Psoas muscle (tissue), 8 donors: Measurements from ENCODE around the gene SMAD1. TPM values are rescaled to one million over a fixed set of nuclear protein-coding genes. Genes with fewer than 3 reads are reported as not detected.

ENCODE experiments used
- ATAC-seq, 4 donors: fragments of 200-7000 bp; cut with Tn5 transposase; one replicate each; pipeline ENCODE4 v1.9.1; 2020; ENCODE audit warnings: moderate library complexity in 3 of 4, mild to moderate bottlenecking in 2 of 4
- DNase-seq, 2 donors: peaks; one replicate each; pipeline ENCODE4 v3.0.0-alpha.2; 2020
- H3K27ac ChIP-seq: fragments of 200-600 bp; one replicate; pipeline ENCODE4 v1.8.0; 2022
- H3K27me3 ChIP-seq, 3 donors: fragments of 200-600 bp in 1 of 3; one replicate each; pipeline versions ENCODE4 v1.6.1 to v1.8.0; 2013 to 2022; ENCODE audit warnings: low read length in 2 of 3, mild to moderate bottlenecking in 2 of 3, moderate library complexity in 1 of 3; ENCODE audit not compliant: insufficient read depth in 3 of 3
- H3K36me3 ChIP-seq, 2 donors: fragments of 200-600 bp in 1 of 2; one replicate each; pipeline versions ENCODE4 v1.6.1 to v1.8.0; 2013 to 2022; ENCODE audit warnings: low read depth in 1 of 2, mild to moderate bottlenecking in 1 of 2, moderate library complexity in 1 of 2; ENCODE audit not compliant: insufficient read depth in 1 of 2
- H3K4me1 ChIP-seq: fragments of 200-600 bp; one replicate; pipeline ENCODE4 v1.8.0; 2022
- H3K4me3 ChIP-seq: fragments of 200-600 bp; one replicate; pipeline ENCODE4 v1.8.0; 2022; ENCODE audit warnings: mild to moderate bottlenecking
- H3K9me3 ChIP-seq: fragments of 200-600 bp; one replicate; pipeline ENCODE4 v1.8.0; 2022
- CTCF ChIP-seq: fragments of 200-600 bp; IDR thresholded peaks from one replicate; pipeline ENCODE4 v1.8.0; 2022; ENCODE audit warnings: antibody characterized with exemption
- WGBS, 3 donors: extraction: QIAGEN DNeasy Blood & Tissue Kit; methylation state at CpG; one replicate each; pipeline versions ENCODE4 v1.1.6 to v1.1.7; 2013; 5-methylcytosine and 5-hydroxymethylcytosine counted together
- intact Hi-C, 2 donors: fragments of 100-400 bp; cut with DNase I; formaldehyde crosslinking; loops; one replicate each; pipeline versions ENCODE4 v1.11.0 to v1.14.2; 2022
- polyA plus RNA-seq, 3 donors: library from polyadenylated mRNA; stranded (reverse); fragments of 200-250 nt; gene quantifications; one replicate each; pipeline ENCODE4 v1.2.3, GENCODE V29; 2013
- total RNA-seq, 4 donors: library from RNA; stranded (reverse); fragmentation: NEBNext Ultra II Directional in 2 of 4; extraction: Animal tissue kit (Norgen Biotek cat#: 25700) in 2 of 4; gene quantifications; one replicate each; pipeline versions ENCODE4 v1.2.1 to v1.2.4, GENCODE V29; 2021 to 2023
- donor health status: healthy with polysubstance abuse.
- donor health status: DM: no; HTN: no; CAD: no; lungs with moderate emphysema.
- donor health status: Bipolar disorder and iron deficiency.
- donor health status: healthy.
- donor health status: DM: yes; HTN: yes; CAD: no.
- donor health status: DM: no; HTN: no; CAD: no.
- donor health status: DM: no; HTN: no; CAD: no.
- donor health status: DM: yes; HTN: yes; CAD: no.

Gene SMAD1
- total and polyA plus RNA-seq, 7 donors = 5.0 to 30.6 (median 17.2) TPM

GRCh38 chr4:145490361-145490760 is 8.7 kb downstream of the SMAD1 start:
- ATAC-seq (no peak), DNase-seq (no peak)
- TF ChIP-seq CTCF = no peak
- Histone ChIP-seq H3K27ac (no peak overlapping the region), H3K36me3 (no peaks in the 10 kb centered on the region), H3K4me1 (peaks cover 67% of the 10 kb centered on the region), H3K4me3 (no peak overlapping the region), H3K27me3 (no peaks in the 10 kb centered on the region), H3K9me3 (no peaks in the 10 kb centered on the region)
- 81 to 96% (median 85%) methylated on average over 1 of the region's 1 CpG for WGBS, 3 donors
- intact Hi-C loops = loop anchor here in 1 of 2 donors (10.0 kb wide), 1 partner anchor 124 kb away; the partner anchor contains the start of gene MMAA

- no peak for TF ChIP-seq CTCF
- peaks cover 64% of the 10 kb centered on the region for H3K4me1 ChIP-seq
These were observed 9.1 kb downstream of the SMAD1 start for GRCh38 chr4:145490796-145491195.

GRCh38 chr4:145492376-145492775 is 10.7 kb downstream of the SMAD1 start:
- 94 to 99% (median 96%) methylated on average over 3 of the region's 3 CpGs for WGBS, 3 donors
- Histone ChIP-seq H3K9me3 (no peaks in the 10 kb centered on the region), H3K4me1 (peaks cover 50% of the 10 kb centered on the region), H3K27me3 (no peaks in the 10 kb centered on the region), H3K27ac (no peak overlapping the region), H3K4me3 (no peak overlapping the region), H3K36me3 (no peaks in the 10 kb centered on the region)
- ATAC-seq (no peak), DNase-seq (no peak)
- intact Hi-C loops = loop anchor here in 1 of 2 donors (10.0 kb wide), 1 partner anchor 122 kb away; the partner anchor contains the start of gene MMAA
- TF ChIP-seq CTCF = no peak

More at GRCh38 chr4:145490796-145491195, 9.1 kb downstream of the SMAD1 start:
- Histone ChIP-seq H3K27me3 (no peaks in the 10 kb centered on the region), H3K36me3 (no peaks in the 10 kb centered on the region), H3K27ac (no peak overlapping the region), H3K4me3 (no peak overlapping the region), H3K9me3 (no peaks in the 10 kb centered on the region)
- no peak for DNase-seq
- intact Hi-C loops = loop anchor here in 1 of 2 donors (10.0 kb wide), 1 partner anchor 124 kb away; the partner anchor contains the start of gene MMAA
- 35 to 52% (median 41%) methylated on average over 1 of the region's 1 CpG for WGBS, 3 donors
- ATAC-seq = no peak

GRCh38 chr4:145493166-145493565 is 11.5 kb downstream of the SMAD1 start:
- Histone ChIP-seq H3K4me3 (no peak overlapping the region), H3K27me3 (no peaks in the 10 kb centered on the region), H3K9me3 (no peaks in the 10 kb centered on the region), H3K27ac (no peak overlapping the region), H3K4me1 (peaks cover 50% of the 10 kb centered on the region), H3K36me3 (no peaks in the 10 kb centered on the region)
- intact Hi-C loops = loop anchor here in 1 of 2 donors (10.0 kb wide), 1 partner anchor 122 kb away; the partner anchor contains the start of gene MMAA
- ATAC-seq = no peak
- TF ChIP-seq CTCF = no peak
- 48 to 60% (median 58%) methylated on average over 2 of the region's 2 CpGs for WGBS, 3 donors
- DNase-seq = no peak
